CD4-positive, alpha-beta T cell treated with Interleukin-21 for 1 hour (primary cell): Measurements from ENCODE around the gene GPR32.
"Not testable (repeated sequence)": the region's sequence is repeated elsewhere in the genome, so short reads cannot be mapped to it uniquely, and the experiment has no call there.

Experiments
- DNase-seq: peaks from one replicate; pipeline ENCODE4 v3.0.0-alpha.2; 2020

Gene GPR32

GRCh38 chr19:50750010-50750409, 20.3 kb upstream of the GPR32 start:
- DNase-seq = no peak

GRCh38 chr19:50753879-50754278, 16.4 kb upstream of the GPR32 start:
- no peak for DNase-seq

- DNase-seq = not testable (repeated sequence)
These were observed 14.0 kb upstream of the GPR32 start for GRCh38 chr19:50756244-50756643.

GRCh38 chr19:50757624-50758023, 12.6 kb upstream of the GPR32 start:
- DNase-seq = not testable (repeated sequence)

GRCh38 chr19:50759076-50759475, 11.2 kb upstream of the GPR32 start:
- DNase-seq = not testable (repeated sequence)

GRCh38 chr19:50759886-50760285, 10.4 kb upstream of the GPR32 start:
- peak; percentile 10 for DNase-seq

- DNase-seq = not testable (repeated sequence)
These were observed 8.8 kb upstream of the GPR32 start for GRCh38 chr19:50761501-50761900.

GRCh38 chr19:50763521-50763920, 6.7 kb upstream of the GPR32 start:
- DNase-seq = not testable (repeated sequence)

- no peak for DNase-seq
These were observed 5.9 kb upstream of the GPR32 start for GRCh38 chr19:50764409-50764808.

- DNase-seq = not testable (repeated sequence)
These were observed 3.5 kb upstream of the GPR32 start for GRCh38 chr19:50766746-50767145.

- not testable (repeated sequence) for DNase-seq
These were observed 3.0 kb upstream of the GPR32 start for GRCh38 chr19:50767263-50767662.

- no peak for DNase-seq
These were observed 2.0 kb upstream of the GPR32 start for GRCh38 chr19:50768277-50768676.

GRCh38 chr19:50770888-50771287, 624 bp downstream of the GPR32 start:
- DNase-seq = no peak

GRCh38 chr19:50772476-50772875, 2.2 kb downstream of the GPR32 start:
- DNase-seq = peak; percentile 11

GRCh38 chr19:50772912-50773311, 2.6 kb downstream of the GPR32 start:
- DNase-seq = not testable (repeated sequence)

- DNase-seq = not testable (repeated sequence)
These were observed 3.2 kb downstream of the GPR32 start for GRCh38 chr19:50773454-50773853.

- DNase-seq = no peak
These were observed 5.9 kb downstream of the GPR32 start for GRCh38 chr19:50776131-50776530.

GRCh38 chr19:50777261-50777660, 7.0 kb downstream of the GPR32 start:
- no peak for DNase-seq

GRCh38 chr19:50777830-50778303, 7.6 kb downstream of the GPR32 start:
- DNase-seq = no peak

GRCh38 chr19:50778906-50779430, 8.7 kb downstream of the GPR32 start:
- no peak for DNase-seq

- DNase-seq = no peak
These were observed 9.5 kb downstream of the GPR32 start for GRCh38 chr19:50779504-50780457.

GRCh38 chr19:50780753-50781435, 10.6 kb downstream of the GPR32 start:
- no peak for DNase-seq

- DNase-seq = not testable (repeated sequence)
These were observed 13.5 kb downstream of the GPR32 start for GRCh38 chr19:50783848-50784152.

- DNase-seq = no peak
These were observed 14.4 kb downstream of the GPR32 start for GRCh38 chr19:50784710-50785109.
